Astrocyte (in vitro differentiated cells and primary cell): Measurements from ENCODE around the gene EPHB1. TPM values are rescaled to one million over a fixed set of nuclear protein-coding genes. Genes with fewer than 3 reads are reported as not detected.

Experiments
- DNase-seq: peaks from one replicate; pipeline ENCODE4 v3.0.0-alpha.2; 2010; ENCODE audit warnings: low read depth
- FAIRE-seq: peaks from 2 replicates; lab custom pipeline; 2011; peaks lifted over from hg19 to GRCh38; lab: Jason Lieb, UNC
- H2AFZ ChIP-seq: 2 replicates; pipeline ENCODE4 v1.6.0; 2012; ENCODE audit warnings: low read depth, low read length, inconsistent platforms
- H3K27ac ChIP-seq: 2 replicates; pipeline ENCODE4 v1.5.1; 2011; ENCODE audit warnings: low read depth, low read length, inconsistent platforms
- H3K27me3 ChIP-seq: 2 replicates; pipeline ENCODE4 v1.6.0; 2011; ENCODE audit warnings: low read length, inconsistent platforms; ENCODE audit not compliant: insufficient read depth
- H3K36me3 ChIP-seq: 2 replicates; pipeline ENCODE4 v1.5.1; 2011; ENCODE audit warnings: low read length, inconsistent platforms; ENCODE audit not compliant: insufficient read depth
- H3K4me1 ChIP-seq: 2 replicates; pipeline ENCODE4 v1.5.1; 2011; ENCODE audit warnings: low read length, inconsistent platforms; ENCODE audit not compliant: insufficient read depth
- H3K4me2 ChIP-seq: 2 replicates; pipeline ENCODE4 v1.6.0; 2012; ENCODE audit warnings: low read length, inconsistent platforms
- H3K4me3 ChIP-seq: 2 replicates; pipeline ENCODE4 v1.5.1; 2011; ENCODE audit warnings: low read depth, mild to moderate bottlenecking, low read length, inconsistent platforms; ENCODE audit not compliant: insufficient read depth
- H3K79me2 ChIP-seq: 2 replicates; pipeline ENCODE4 v1.6.0; 2012; ENCODE audit warnings: mild to moderate bottlenecking, low read length, inconsistent platforms; ENCODE audit not compliant: insufficient read depth
- H3K9ac ChIP-seq: 2 replicates; pipeline ENCODE4 v1.6.0; 2012; ENCODE audit warnings: mild to moderate bottlenecking, low read length, inconsistent platforms
- H3K9me3 ChIP-seq: 2 replicates; pipeline ENCODE4 v1.5.1; 2012; ENCODE audit warnings: low read depth, mild to moderate bottlenecking, low read length, inconsistent platforms; ENCODE audit not compliant: insufficient read depth
- H4K20me1 ChIP-seq: 2 replicates; pipeline ENCODE4 v1.6.0; 2012; ENCODE audit warnings: low read length, inconsistent platforms; ENCODE audit not compliant: insufficient read depth
- H3K27ac Mint-ChIP-seq: one replicate; pipeline ENCODE4 v1.8.0; 2021; ENCODE audit warnings: mild to moderate bottlenecking, mixed read lengths; ENCODE audit not compliant: unreplicated experiment
- H3K27me3 Mint-ChIP-seq: one replicate; pipeline ENCODE4 v1.8.0; 2021; ENCODE audit warnings: low read depth, mixed read lengths; ENCODE audit not compliant: unreplicated experiment
- H3K36me3 Mint-ChIP-seq: one replicate; pipeline ENCODE4 v1.8.0; 2021; ENCODE audit warnings: low read depth, mixed read lengths; ENCODE audit not compliant: unreplicated experiment
- H3K4me1 Mint-ChIP-seq: one replicate; pipeline ENCODE4 v1.8.0; 2021; ENCODE audit warnings: low read depth, mixed read lengths; ENCODE audit not compliant: unreplicated experiment
- H3K4me3 Mint-ChIP-seq: one replicate; pipeline ENCODE4 v1.8.0; 2021; ENCODE audit warnings: mild to moderate bottlenecking, moderate library complexity, mixed read lengths; ENCODE audit not compliant: unreplicated experiment
- H3K9me3 Mint-ChIP-seq: one replicate; pipeline ENCODE4 v1.8.0; 2021; ENCODE audit warnings: mild to moderate bottlenecking, mixed read lengths; ENCODE audit not compliant: unreplicated experiment
- CTCF ChIP-seq: IDR thresholded peaks from 2 replicates; pipeline ENCODE4 v1.5.1; 2011; ENCODE audit warnings: low read depth, mild to moderate bottlenecking, inconsistent platforms, low read length, moderate library complexity; ENCODE audit not compliant: insufficient read depth
- EZH2 ChIP-seq: IDR thresholded peaks from 2 replicates; pipeline ENCODE4 v1.6.1; 2012; ENCODE audit warnings: mild to moderate bottlenecking, low read length, inconsistent platforms; ENCODE audit not compliant: insufficient read depth
- total RNA-seq: library from RNA; stranded (reverse); gene quantifications from 2 replicates; pipeline ENCODE4 v1.2.1, GENCODE V29; 2021

Gene EPHB1
- total RNA-seq, 1 donor from 2014 or later: 4.1 TPM

- peaks cover 3% of the 10 kb centered on the region for H3K27me3 Mint-ChIP-seq
- H3K4me1 ChIP-seq: no peaks in the 10 kb centered on the region
- H3K4me3 ChIP-seq: no peak overlapping the region
- H3K9me3 Mint-ChIP-seq: no peaks in the 10 kb centered on the region
- no peaks in the 10 kb centered on the region for H4K20me1 ChIP-seq
- H3K27ac ChIP-seq: no peak overlapping the region
- H3K9me3 ChIP-seq: no peaks in the 10 kb centered on the region
- no peaks in the 10 kb centered on the region for H3K36me3 Mint-ChIP-seq
- TF ChIP-seq EZH2 (no peak), CTCF (no peak)
- H3K9ac ChIP-seq: no peak overlapping the region
- H2AFZ ChIP-seq: no peak overlapping the region
- no peaks in the 10 kb centered on the region for H3K79me2 ChIP-seq
- H3K4me2 ChIP-seq: no peak overlapping the region
- H3K27me3 ChIP-seq: no peaks in the 10 kb centered on the region
- DNase-seq (no peak), FAIRE-seq (no peak)
- H3K4me1 Mint-ChIP-seq: peaks cover 2% of the 10 kb centered on the region
- H3K4me3 Mint-ChIP-seq: no peak overlapping the region
- no peak overlapping the region for H3K27ac Mint-ChIP-seq
- no peaks in the 10 kb centered on the region for H3K36me3 ChIP-seq
Measured at GRCh38 chr3:135191708-135192107, 396.6 kb downstream of the EPHB1 start.

GRCh38 chr3:135192929-135193328 is 397.9 kb downstream of the EPHB1 start:
- peaks cover 3% of the 10 kb centered on the region for H3K27me3 Mint-ChIP-seq
- Histone ChIP-seq H3K4me2 (no peak overlapping the region), H3K9ac (no peak overlapping the region), H3K4me3 (no peak overlapping the region), H3K4me1 (no peaks in the 10 kb centered on the region), H3K79me2 (no peaks in the 10 kb centered on the region), H3K27me3 (no peaks in the 10 kb centered on the region), H2AFZ (no peak overlapping the region), H3K36me3 (no peaks in the 10 kb centered on the region), H4K20me1 (no peaks in the 10 kb centered on the region), H3K27ac (no peak overlapping the region), H3K9me3 (no peaks in the 10 kb centered on the region)
- DNase-seq (no peak), FAIRE-seq (no peak)
- no peak for TF ChIP-seq EZH2
- no peak overlapping the region for H3K4me3 Mint-ChIP-seq
- H3K4me1 Mint-ChIP-seq: peaks cover 2% of the 10 kb centered on the region
- no peaks in the 10 kb centered on the region for H3K36me3 Mint-ChIP-seq
- H3K9me3 Mint-ChIP-seq: no peaks in the 10 kb centered on the region
- no peak overlapping the region for H3K27ac Mint-ChIP-seq

- FAIRE-seq: no peak
- H3K27ac ChIP-seq: no peak overlapping the region
Measured at GRCh38 chr3:135197246-135197645, 402.2 kb downstream of the EPHB1 start.

More at GRCh38 chr3:135197246-135197645, 402.2 kb downstream of the EPHB1 start:
- no peak overlapping the region for H3K4me3 Mint-ChIP-seq
- H3K9me3 Mint-ChIP-seq: no peaks in the 10 kb centered on the region
- no peaks in the 10 kb centered on the region for H4K20me1 ChIP-seq
- no peaks in the 10 kb centered on the region for H3K36me3 ChIP-seq
- no peaks in the 10 kb centered on the region for H3K4me1 ChIP-seq
- no peaks in the 10 kb centered on the region for H3K9me3 ChIP-seq
- no peak for TF ChIP-seq EZH2
- TF ChIP-seq CTCF: no peak
- no peaks in the 10 kb centered on the region for H3K36me3 Mint-ChIP-seq
- no peaks in the 10 kb centered on the region for H3K27me3 ChIP-seq
- H3K79me2 ChIP-seq: no peaks in the 10 kb centered on the region
- H3K9ac ChIP-seq: no peak overlapping the region
- no peak overlapping the region for H3K4me2 ChIP-seq
- no peak overlapping the region for H3K4me3 ChIP-seq
- no peak overlapping the region for H2AFZ ChIP-seq
- peaks cover 5% of the 10 kb centered on the region for H3K27me3 Mint-ChIP-seq
- no peak for DNase-seq
- H3K4me1 Mint-ChIP-seq: peaks cover 2% of the 10 kb centered on the region
- H3K27ac Mint-ChIP-seq: no peak overlapping the region
